TTC549 (cell line): ENCODE data around the gene WDR35.

ENCODE experiments used
- FAIRE-seq: peaks from 2 replicates; lab custom pipeline; 2012; peaks lifted over from hg19 to GRCh38; lab: Jason Lieb, UNC

WDR35 gene

GRCh38 chr2:20011276-20012031 is 21.5 kb upstream of the WDR35 start:
- FAIRE-seq, result no peak

GRCh38 chr2:20008703-20009102 is 18.8 kb upstream of the WDR35 start:
- no peak for FAIRE-seq

GRCh38 chr2:20005891-20006470 is 16.1 kb upstream of the WDR35 start:
- no peak for FAIRE-seq

GRCh38 chr2:20005067-20005627 is 15.2 kb upstream of the WDR35 start:
- no peak for FAIRE-seq

- FAIRE-seq, result no peak
These were observed 11.5 kb upstream of the WDR35 start for GRCh38 chr2:20001361-20001863.

- no peak for FAIRE-seq
These were observed 3.8 kb upstream of the WDR35 start for GRCh38 chr2:19993731-19994130.

- peak; percentile 73 for FAIRE-seq
These were observed 2.0 kb upstream of the WDR35 start for GRCh38 chr2:19991895-19992294.

- no peak for FAIRE-seq
These were observed 467 bp upstream of the WDR35 start for GRCh38 chr2:19990416-19990728.

- FAIRE-seq, result no peak
These were observed 601 bp downstream of the WDR35 start for GRCh38 chr2:19989342-19989666.

- no peak for FAIRE-seq
These were observed 1.3 kb downstream of the WDR35 start for GRCh38 chr2:19988600-19988999.

GRCh38 chr2:19987936-19988335 is 2.0 kb downstream of the WDR35 start:
- FAIRE-seq, result no peak

GRCh38 chr2:19982268-19982667 is 7.6 kb downstream of the WDR35 start:
- FAIRE-seq, result no peak

- no peak for FAIRE-seq
These were observed 10.0 kb downstream of the WDR35 start for GRCh38 chr2:19979932-19980331.

GRCh38 chr2:19973466-19973865 is 16.4 kb downstream of the WDR35 start:
- FAIRE-seq, result no peak

GRCh38 chr2:19971691-19972090 is 18.2 kb downstream of the WDR35 start:
- no peak for FAIRE-seq

- FAIRE-seq, result no peak
These were observed 26.5 kb downstream of the WDR35 start for GRCh38 chr2:19963386-19963785.

- FAIRE-seq, result peak; percentile 97
These were observed 34.1 kb downstream of the WDR35 start for GRCh38 chr2:19955544-19956422.

- no peak for FAIRE-seq
These were observed 40.8 kb downstream of the WDR35 start for GRCh38 chr2:19949071-19949470.

- FAIRE-seq, result no peak
These were observed 42.5 kb downstream of the WDR35 start for GRCh38 chr2:19947184-19947940.

GRCh38 chr2:19944205-19944845 is 45.6 kb downstream of the WDR35 start:
- no peak for FAIRE-seq

GRCh38 chr2:19943189-19943588 is 46.7 kb downstream of the WDR35 start:
- FAIRE-seq, result peak; percentile 46

- FAIRE-seq, result no peak
These were observed 47.7 kb downstream of the WDR35 start for GRCh38 chr2:19942199-19942598.
